Mesendoderm (in vitro differentiated cells): ENCODE measurements around the gene IDS.
"Not testable (repeated sequence)": the region's sequence is repeated elsewhere in the genome, so short reads cannot be mapped to it uniquely, and the experiment has no call there.

Source experiments
- DNase-seq: peaks from one replicate; pipeline ENCODE4 v3.0.0; 2013
- H2AK5ac ChIP-seq: 2 replicates; pipeline ENCODE4 v1.6.1; 2013; ENCODE audit warnings: low read length, inconsistent platforms
- H2BK120ac ChIP-seq: 2 replicates; pipeline ENCODE4 v1.6.1; 2013; ENCODE audit warnings: low read depth, mild to moderate bottlenecking, low read length, moderate library complexity, mixed read lengths
- H2BK15ac ChIP-seq: replicated peaks from 2 replicates; pipeline ENCODE4 v1.6.1; 2013; ENCODE audit warnings: low read depth, mild to moderate bottlenecking, moderate library complexity
- H2BK5ac ChIP-seq: 2 replicates; pipeline ENCODE4 v1.6.1; 2013; ENCODE audit warnings: low read length, inconsistent platforms
- H3K18ac ChIP-seq: 2 replicates; pipeline ENCODE4 v1.6.1; 2013; ENCODE audit warnings: mild to moderate bottlenecking, low read length, mixed read lengths
- H3K23ac ChIP-seq: one replicate; pipeline ENCODE4 v1.6.1; 2013; ENCODE audit warnings: low read length
- H3K27ac ChIP-seq: 2 replicates; pipeline ENCODE4 v1.5.1; 2013; ENCODE audit warnings: low read depth, mild to moderate bottlenecking, inconsistent platforms, low read length, moderate library complexity
- H3K27me3 ChIP-seq: 2 replicates; pipeline ENCODE4 v1.6.1; 2013; ENCODE audit warnings: low read length, control low read depth, mild to moderate bottlenecking, inconsistent platforms; ENCODE audit not compliant: insufficient read depth, poor library complexity
- H3K36me3 ChIP-seq: 2 replicates; pipeline ENCODE4 v1.6.1; 2013; ENCODE audit warnings: low read length, inconsistent platforms; ENCODE audit not compliant: control insufficient read depth, insufficient read depth
- H3K4ac ChIP-seq: one replicate; pipeline ENCODE4 v1.6.1; 2013; ENCODE audit warnings: low read depth, mild to moderate bottlenecking, low read length, moderate library complexity
- H3K4me1 ChIP-seq: 2 replicates; pipeline ENCODE4 v1.6.1; 2013; ENCODE audit warnings: low read depth, low read length, inconsistent platforms; ENCODE audit not compliant: control insufficient read depth
- H3K4me2 ChIP-seq: 2 replicates; pipeline ENCODE4 v1.6.1; 2013; ENCODE audit warnings: low read length
- H3K4me3 ChIP-seq: 2 replicates; pipeline ENCODE4 v1.5.1; 2013; ENCODE audit warnings: mild to moderate bottlenecking, low read length
- H3K56ac ChIP-seq: one replicate; pipeline ENCODE4 v1.6.1; 2013; ENCODE audit warnings: low read length
- H3K79me1 ChIP-seq: 2 replicates; pipeline ENCODE4 v1.6.1; 2013; ENCODE audit warnings: low read length, inconsistent platforms
- H3K79me2 ChIP-seq: 2 replicates; pipeline ENCODE4 v1.6.1; 2013; ENCODE audit warnings: mild to moderate bottlenecking, low read length; ENCODE audit not compliant: control insufficient read depth, insufficient read depth
- H3K9ac ChIP-seq: 2 replicates; pipeline ENCODE4 v1.6.1; 2013; ENCODE audit warnings: low read length, inconsistent platforms
- H4K5ac ChIP-seq: one replicate; pipeline ENCODE4 v1.6.1; 2013; ENCODE audit warnings: low read length
- H4K8ac ChIP-seq: one replicate; pipeline ENCODE4 v1.6.1; 2013; ENCODE audit warnings: low read depth, mild to moderate bottlenecking, control low read depth, low read length, moderate library complexity
- whole genome bisulfite sequencing: extraction: QIAGEN DNeasy Blood & Tissue Kit; methylation state at CpG from one replicate; pipeline ENCODE4 v1.1.7; 2013; ENCODE audit warnings: low lambda C conversion rate, missing lambda C conversion rate; ENCODE audit not compliant: insufficient coverage; ENCODE audit errors: extremely low coverage; 5-methylcytosine and 5-hydroxymethylcytosine counted together

Gene IDS

GRCh38 chrX:149502923-149503322, 2.2 kb downstream of the IDS start:
- not testable (repeated sequence) for H3K4me2 ChIP-seq, H2BK5ac ChIP-seq, H3K27ac ChIP-seq, H3K4me1 ChIP-seq, H3K79me1 ChIP-seq, H2AK5ac ChIP-seq, H3K79me2 ChIP-seq, H3K36me3 ChIP-seq, DNase-seq, H3K4ac ChIP-seq, H3K23ac ChIP-seq, H2BK120ac ChIP-seq, H4K5ac ChIP-seq, H3K4me3 ChIP-seq, H3K18ac ChIP-seq, H3K56ac ChIP-seq, H3K9ac ChIP-seq, H2BK15ac ChIP-seq, H4K8ac ChIP-seq, H3K27me3 ChIP-seq
- no CpG with 5 or more reads among the region's 5 CpGs for WGBS

DNA sequence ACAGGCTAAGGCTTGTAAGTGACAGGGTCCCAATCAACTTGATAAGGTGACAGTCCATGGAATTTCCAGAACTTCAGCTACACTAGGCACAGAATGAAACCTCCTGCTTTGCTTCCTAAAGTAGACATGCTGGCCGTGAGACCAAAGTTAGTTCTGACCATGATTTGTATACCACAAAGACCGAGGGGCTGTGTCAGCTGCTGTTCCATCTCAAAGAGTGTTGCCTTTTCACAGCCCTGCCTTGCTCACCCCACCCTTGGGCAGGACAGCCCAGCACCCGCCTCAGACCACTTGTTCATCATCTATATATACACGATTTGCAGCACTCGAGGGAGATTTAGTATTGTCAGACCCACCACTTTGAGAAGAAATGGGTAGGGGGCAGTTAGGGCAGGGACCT, 5.3 kb downstream of the IDS start:
- Histone ChIP-seq H2BK15ac (no peak overlapping the region), H3K23ac (no peak overlapping the region), H3K79me2 (no peaks in the 10 kb centered on the region), H3K4me3 (no peak overlapping the region), H2BK120ac (no peak overlapping the region), H4K5ac (no peak overlapping the region), H3K9ac (no peak overlapping the region), H3K4me1 (no peaks in the 10 kb centered on the region), H2AK5ac (no peak overlapping the region), H3K56ac (no peak overlapping the region), H3K4me2 (no peak overlapping the region), H3K36me3 (no peaks in the 10 kb centered on the region), H3K27me3 (no peaks in the 10 kb centered on the region), H3K79me1 (no peaks in the 10 kb centered on the region), H3K27ac (no peak overlapping the region), H3K18ac (no peak overlapping the region), H3K4ac (no peak overlapping the region), H4K8ac (no peak overlapping the region), H2BK5ac (no peak overlapping the region)
- whole genome bisulfite sequencing, result no CpG with 5 or more reads among the region's 5 CpGs
- DNase-seq, result no peak

DNA sequence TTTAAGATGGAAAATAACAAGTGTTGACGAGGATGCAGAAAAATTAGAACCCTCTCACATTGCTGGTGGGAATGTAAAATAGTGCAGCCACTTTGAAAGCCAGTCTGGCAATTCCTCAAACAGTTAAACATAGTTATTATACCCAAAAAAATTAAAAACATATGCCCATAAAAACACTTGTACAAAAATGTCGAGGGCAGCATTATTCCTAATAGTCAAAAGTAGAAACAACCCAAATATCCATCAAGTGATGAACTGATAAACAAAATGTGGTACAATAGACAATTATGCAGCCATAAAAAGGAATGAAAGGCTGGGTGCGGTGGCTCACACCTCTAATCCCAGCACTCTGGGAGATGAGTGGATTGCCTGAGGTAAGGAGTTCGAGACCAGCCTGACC, 6.3 kb downstream of the IDS start:
- Histone ChIP-seq H2BK5ac (no peak overlapping the region), H4K5ac (no peak overlapping the region), H3K56ac (no peak overlapping the region), H3K4me3 (no peak overlapping the region), H3K27me3 (no peaks in the 10 kb centered on the region), H3K27ac (no peak overlapping the region), H3K4me1 (no peaks in the 10 kb centered on the region), H3K4me2 (no peak overlapping the region), H3K4ac (no peak overlapping the region), H3K79me1 (no peaks in the 10 kb centered on the region), H2AK5ac (no peak overlapping the region), H3K23ac (no peak overlapping the region), H3K9ac (no peak overlapping the region), H3K18ac (no peak overlapping the region), H3K79me2 (no peaks in the 10 kb centered on the region), H3K36me3 (no peaks in the 10 kb centered on the region), H2BK120ac (no peak overlapping the region), H2BK15ac (no peak overlapping the region), H4K8ac (no peak overlapping the region)
- WGBS, result no CpG with 5 or more reads among the region's 4 CpGs
- no peak for DNase-seq

DNA sequence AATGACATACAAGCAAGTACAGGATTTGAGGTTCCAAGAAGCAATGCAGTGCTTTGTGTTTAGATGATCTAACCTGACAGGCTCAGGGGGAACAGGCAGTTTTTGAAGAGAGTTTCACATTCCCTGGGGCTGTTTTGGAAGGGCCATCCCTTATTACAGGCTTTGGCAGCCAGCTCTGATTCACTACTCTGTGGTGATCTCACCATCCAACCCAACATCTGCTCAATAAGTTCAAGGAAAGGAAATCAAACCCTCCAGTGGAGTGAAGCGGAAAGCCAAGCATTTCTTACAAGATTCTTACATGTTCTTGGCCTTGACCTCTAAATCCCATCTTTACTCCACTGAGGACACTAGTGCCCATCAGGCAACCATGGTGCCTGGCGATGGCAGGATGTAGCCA, 7.5 kb downstream of the IDS start:
- H3K27ac ChIP-seq, result no peak overlapping the region

GRCh38 chrX:149497054-149497453, 8.1 kb downstream of the IDS start:
- Histone ChIP-seq H3K79me2 (no peaks in the 10 kb centered on the region), H3K4me1 (no peaks in the 10 kb centered on the region), H3K18ac (no peak overlapping the region), H4K5ac (no peak overlapping the region), H3K4ac (no peak overlapping the region), H2BK120ac (no peak overlapping the region), H2BK15ac (no peak overlapping the region), H2BK5ac (no peak overlapping the region), H4K8ac (no peak overlapping the region), H3K27me3 (no peaks in the 10 kb centered on the region), H2AK5ac (no peak overlapping the region), H3K56ac (no peak overlapping the region), H3K36me3 (no peaks in the 10 kb centered on the region), H3K4me3 (no peak overlapping the region), H3K27ac (no peak overlapping the region), H3K4me2 (no peak overlapping the region), H3K9ac (no peak overlapping the region), H3K79me1 (no peaks in the 10 kb centered on the region), H3K23ac (no peak overlapping the region)
- WGBS, result no CpG with 5 or more reads among the region's 1 CpG
- no peak for DNase-seq

More for the DNA sequence above, 7.5 kb downstream of the IDS start:
- Histone ChIP-seq H3K9ac (no peak overlapping the region), H3K4me1 (no peaks in the 10 kb centered on the region), H3K79me2 (no peaks in the 10 kb centered on the region), H4K5ac (no peak overlapping the region), H3K36me3 (no peaks in the 10 kb centered on the region), H3K4ac (no peak overlapping the region), H2BK120ac (no peak overlapping the region), H2AK5ac (no peak overlapping the region), H2BK5ac (no peak overlapping the region), H3K4me3 (no peak overlapping the region), H2BK15ac (no peak overlapping the region), H3K56ac (no peak overlapping the region), H3K4me2 (no peak overlapping the region), H3K23ac (no peak overlapping the region), H4K8ac (no peak overlapping the region), H3K18ac (no peak overlapping the region), H3K79me1 (no peaks in the 10 kb centered on the region), H3K27me3 (no peaks in the 10 kb centered on the region)
- DNase-seq, result no peak
- WGBS, result no CpG with 5 or more reads among the region's 2 CpGs

DNA sequence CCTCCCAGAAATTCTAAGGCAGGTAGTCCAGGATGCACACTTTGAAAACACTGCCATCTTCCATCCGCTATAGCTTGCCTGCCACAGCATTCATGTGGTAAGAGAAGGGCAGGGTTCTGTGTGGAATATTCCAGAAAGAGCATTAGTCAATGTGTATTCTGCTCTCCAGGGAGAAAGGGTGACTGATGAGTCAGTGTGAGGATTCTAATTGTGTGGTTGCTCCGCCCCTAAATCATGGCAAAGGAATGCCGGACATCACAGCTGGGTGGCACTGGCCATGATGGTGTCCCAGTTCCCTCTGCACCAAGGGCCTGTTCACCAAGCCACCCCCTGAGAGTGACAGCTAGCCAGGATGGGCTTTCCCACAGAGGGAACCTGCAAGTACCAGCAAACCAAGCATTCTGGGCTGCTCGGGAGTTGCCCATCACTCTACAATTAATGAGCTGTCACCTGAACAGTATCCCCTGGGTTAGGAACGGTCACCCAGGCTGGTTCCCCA, 9.5 kb downstream of the IDS start:
- no peak overlapping the region for H2BK5ac ChIP-seq
- no peaks in the 10 kb centered on the region for H3K27me3 ChIP-seq
- WGBS, result no CpG with 5 or more reads among the region's 5 CpGs
- H3K18ac ChIP-seq, result no peak overlapping the region
- no peaks in the 10 kb centered on the region for H3K4me1 ChIP-seq
- H3K79me2 ChIP-seq, result no peaks in the 10 kb centered on the region
- H3K79me1 ChIP-seq, result no peaks in the 10 kb centered on the region
- H2BK15ac ChIP-seq, result no peak overlapping the region
- no peaks in the 10 kb centered on the region for H3K36me3 ChIP-seq
- no peak overlapping the region for H3K9ac ChIP-seq
- DNase-seq, result peak; percentile 54
- H3K4me3 ChIP-seq, result no peak overlapping the region
- H3K4ac ChIP-seq, result no peak overlapping the region
- H3K4me2 ChIP-seq, result no peak overlapping the region
- H4K8ac ChIP-seq, result no peak overlapping the region
- H2AK5ac ChIP-seq, result no peak overlapping the region
- H3K23ac ChIP-seq, result no peak overlapping the region
- H4K5ac ChIP-seq, result no peak overlapping the region
- no peak overlapping the region for H2BK120ac ChIP-seq
- H3K27ac ChIP-seq, result no peak overlapping the region
- no peak overlapping the region for H3K56ac ChIP-seq
